22Rv1 (cell line): ENCODE data around the gene ZFP1.

Experiments used
- H3K27ac ChIP-seq: fragments of 450-650 bp; 2 replicates; pipeline ENCODE4 v1.5.1; 2017
- CTCF ChIP-seq: fragments of 450-650 bp; IDR thresholded peaks from 2 replicates; pipeline ENCODE4 v1.5.1; 2017; ENCODE audit warnings: mild to moderate bottlenecking
- ZFX ChIP-seq: fragments of 450-650 bp; IDR thresholded peaks from 2 replicates; pipeline ENCODE4 v1.6.1; 2017; ENCODE audit warnings: antibody characterized with exemption, borderline replicate concordance

ZFP1 gene

GRCh38 chr16:75114179-75114945 lies 34.0 kb upstream of the ZFP1 start:
- no peak overlapping the region for H3K27ac ChIP-seq
- TF ChIP-seq CTCF (no peak), ZFX (no peak)

- no peak overlapping the region for H3K27ac ChIP-seq
- no peak for TF ChIP-seq CTCF
- no peak for TF ChIP-seq ZFX
Measured at GRCh38 chr16:75114946-75115825, 33.1 kb upstream of the ZFP1 start.

- peak within 1 kb of the TSS; percentile 47 for H3K27ac ChIP-seq
Measured at GRCh38 chr16:75116081-75116910, 32.0 kb upstream of the ZFP1 start, which contains the start of gene LDHD. Gene LDHD, minus strand, starts transcription at chr16:75116780. Its CDS starts 60 bp downstream, at chr16:75116720.

GRCh38 chr16:75116911-75117245 lies 31.4 kb upstream of the ZFP1 start:
- peak overlapping the region; percentile 47; the same call in 1 of the 2 replicates for H3K27ac ChIP-seq
- TF ChIP-seq CTCF (no peak), ZFX (no peak)

More at GRCh38 chr16:75116081-75116910, 32.0 kb upstream of the ZFP1 start, which contains the start of gene LDHD:
- TF ChIP-seq CTCF (no peak), ZFX (no peak)

- no peak overlapping the region for H3K27ac ChIP-seq
- TF ChIP-seq ZFX (no peak), CTCF (no peak)
Measured at GRCh38 chr16:75118943-75119539, 29.3 kb upstream of the ZFP1 start.

GRCh38 chr16:75120253-75120652 lies 28.1 kb upstream of the ZFP1 start:
- H3K27ac ChIP-seq = no peak overlapping the region
- no peak for TF ChIP-seq ZFX
- TF ChIP-seq CTCF = no peak
